HepG2 (cell line): Measurements from ENCODE around the gene TSEN34. TPM values are rescaled to one million over a fixed set of nuclear protein-coding genes. Genes with fewer than 3 reads are reported as not detected.

Source experiments
- ATAC-seq: fragments of 200-7000 bp; cut with Tn5 transposase; 3 replicates; pipeline ENCODE4 v1.9.1; 2020; ENCODE audit warnings: mild to moderate bottlenecking, moderate library complexity
- BruUV-seq: library from RNA; stranded (reverse); fragments of 400-500 nt; replicated peaks from 2 replicates; lab custom pipeline; 2021; lab: Mats Ljungman, UMichigan
- CTCF ChIA-PET: fragments of 300-600 bp; formaldehyde crosslinking; extraction: SDS; loops from one replicate; lab custom pipeline; 2021; ENCODE audit warnings: low total read pairs, inconsistent platforms, low intra/inter-chr PET ratio; lab: Yijun Ruan, JAX
- POLR2A ChIA-PET: fragments of 350-600 bp; sonication (Branson Sonifier 250); formaldehyde crosslinking; loops from one replicate; lab custom pipeline; 2020; ENCODE audit warnings: antibody characterized with exemption, inconsistent platforms; lab: Yijun Ruan, JAX
- DNase-seq: peaks from one replicate; pipeline ENCODE4 v3.0.0-alpha.2; 2015; ENCODE audit warnings: low spot score
- FAIRE-seq: peaks from 3 replicates; lab custom pipeline; 2011; peaks lifted over from hg19 to GRCh38; lab: Jason Lieb, UNC
- H2AFZ ChIP-seq: one replicate; pipeline ENCODE4 v1.6.1; 2011; ENCODE audit warnings: low read length, inconsistent platforms
- H3K27ac ChIP-seq: fragments of 300-600 bp; 3 replicates; pipeline ENCODE4 v1.8.0; 2011; ENCODE audit warnings: mixed run types, mild to moderate bottlenecking, mixed read lengths, low read length, inconsistent platforms; ENCODE audit not compliant: insufficient read depth; ENCODE audit errors: extremely low read length
- H3K27me3 ChIP-seq, 2 experiments: fragments of 200-600 bp in 1 of 2; 2 replicates in 1 of 2; 3 replicates in 1 of 2; pipeline versions ENCODE4 v1.6.0 to v1.8.0; 2011; ENCODE audit warnings: low read length in 2 of 2, mild to moderate bottlenecking in 2 of 2, moderate library complexity in 2 of 2, inconsistent platforms in 1 of 2; ENCODE audit not compliant: insufficient read depth in 2 of 2, control insufficient read depth in 1 of 2
- H3K36me3 ChIP-seq, 2 experiments: fragments of 200-600 bp in 1 of 2; replicated peaks in 1 of 2; 2 replicates in 1 of 2; 3 replicates in 1 of 2; pipeline versions ENCODE4 v1.5.1 to v1.8.0; 2011; ENCODE audit warnings: low read length in 2 of 2, inconsistent platforms in 1 of 2; ENCODE audit not compliant: insufficient read depth in 2 of 2, control insufficient read depth in 1 of 2
- H3K4me1 ChIP-seq: 2 replicates; pipeline ENCODE4 v1.5.1; 2012; ENCODE audit warnings: low read length, inconsistent platforms; ENCODE audit not compliant: insufficient read depth
- H3K4me2 ChIP-seq: 2 replicates; pipeline ENCODE4 v1.6.0; 2011; ENCODE audit warnings: low read depth, low read length, inconsistent platforms
- H3K4me3 ChIP-seq, 3 experiments: fragments of 200-600 bp in 1 of 3; sonication (generic), shearing (Covaris generic) in 1 of 3; replicated peaks in 1 of 3; 2 replicates each; pipeline ENCODE4 v1.5.1; 2011 to 2016; ENCODE audit warnings: low read length in 3 of 3, inconsistent platforms in 2 of 3, low read depth in 2 of 3, mild to moderate bottlenecking in 2 of 3, control low read depth in 1 of 3, mixed read lengths in 1 of 3; ENCODE audit not compliant: insufficient read depth in 1 of 3
- H3K79me2 ChIP-seq: one replicate; pipeline ENCODE4 v1.6.1; 2011; ENCODE audit warnings: low read length, inconsistent platforms; ENCODE audit not compliant: insufficient read depth
- H3K9ac ChIP-seq: 2 replicates; pipeline ENCODE4 v1.6.0; 2011; ENCODE audit warnings: mild to moderate bottlenecking, low read depth, low read length, inconsistent platforms; ENCODE audit not compliant: insufficient read depth
- H3K9me3 ChIP-seq: 2 replicates; pipeline ENCODE4 v1.5.1; 2012; ENCODE audit warnings: mild to moderate bottlenecking, low read length
- H4K20me1 ChIP-seq: 2 replicates; pipeline ENCODE4 v1.6.0; 2011; ENCODE audit warnings: inconsistent platforms, mild to moderate bottlenecking, low read length, moderate library complexity; ENCODE audit not compliant: insufficient read depth
- AGO1 ChIP-seq: fragments of 200-400 bp; formaldehyde crosslinking; IDR thresholded peaks from 2 replicates; pipeline ENCODE4 v1.6.1; 2017; ENCODE audit warnings: mild to moderate bottlenecking, low read depth, low read length, moderate library complexity; ENCODE audit not compliant: poor library complexity, severe bottlenecking
- AGO2 ChIP-seq: fragments of 200-400 bp; formaldehyde crosslinking; optimal IDR thresholded peaks from 2 replicates; pipeline ENCODE3; 2017; ENCODE audit warnings: mild to moderate bottlenecking, low read depth, low read length, moderate library complexity
- MNT ChIP-seq: fragments of 450-650 bp; IDR thresholded peaks from 2 replicates; pipeline ENCODE4 v1.6.1; 2016
- RBFOX2 ChIP-seq: fragments of 200-400 bp; formaldehyde crosslinking; IDR thresholded peaks from 2 replicates; pipeline ENCODE4 v1.6.1; 2017; ENCODE audit warnings: low read depth, mild to moderate bottlenecking, low read length
- TP53 ChIP-seq: sonication (generic); formaldehyde crosslinking; conservative IDR thresholded peaks from 2 replicates; pipeline ENCODE4 v1.4.0; 2020; ENCODE audit warnings: missing genetic modification reagents
- ZBTB38 ChIP-seq: sonication (generic); formaldehyde crosslinking; IDR thresholded peaks from 2 replicates; pipeline ENCODE4 v1.5.1; 2020; ENCODE audit warnings: mild to moderate bottlenecking, missing genetic modification reagents
- ZNF382 ChIP-seq: sonication (generic); formaldehyde crosslinking; IDR thresholded peaks from 2 replicates; pipeline ENCODE4 v1.5.0; 2020; ENCODE audit warnings: missing genetic modification reagents, mild to moderate bottlenecking, borderline replicate concordance
- WGBS: methylation state at CpG from one replicate; pipeline ENCODE4 v1.1.6; 2017; ENCODE audit warnings: low lambda C conversion rate; 5-methylcytosine and 5-hydroxymethylcytosine counted together
- in situ Hi-C: cut with HindIII; loops from 2 replicates; pipeline ENCODE4 v1.10.0; 2017; ENCODE audit warnings: low pct_unique_long_range_greater_than_20kb; ENCODE audit not compliant: extremely low pct_ligation_motif_present
- intact Hi-C: fragments of 100-400 bp; cut with micrococcal nuclease; formaldehyde crosslinking; loops from one replicate; pipeline ENCODE4 v1.10.0; 2022; ENCODE audit not compliant: unreplicated experiment
- polyA plus RNA-seq, 8 experiments: library from polyadenylated mRNA; depleted of rRNA in 3 of 8; stranded (reverse) in 7 of 8; unstranded in 1 of 8; fragments of >200 nt; fragmentation: Illumina TruSeq in 4 of 8; extraction: Trizol in 4 of 8; gene quantifications; 2 replicates each; pipeline versions ENCODE4 v1.2.1 to v1.2.3, GENCODE V29; 2011 to 2016; ENCODE audit warnings: low read depth in 4 of 8, missing spikeins in 1 of 8, mixed read lengths in 1 of 8; ENCODE audit not compliant: insufficient read depth in 1 of 8
- total RNA-seq, 5 experiments: library from RNA; depleted of rRNA; stranded (reverse); fragments of >200 nt; fragmentation: Illumina TruSeq; extraction: Trizol; gene quantifications; 2 replicates each; pipeline ENCODE4 v1.2.3, GENCODE V29; 2016; ENCODE audit warnings: low read depth in 1 of 5

Gene TSEN34
- total and polyA plus RNA-seq, 2 of the 13 experiments (the other 11 are each of a cell fraction or from before 2014, with no cell fraction given) = 55.1 to 65.4 TPM

GRCh38 chr19:54152267-54152666 lies 38.8 kb upstream of the TSEN34 start:
- Histone ChIP-seq H3K27me3 (no peaks in the 10 kb centered on the region), H3K79me2 (no peaks in the 10 kb centered on the region), H3K36me3 (peaks cover 39 to 92% of the 10 kb centered on the region in 2 experiments), H3K9me3 (no peaks in the 10 kb centered on the region), H3K4me1 (no peaks in the 10 kb centered on the region), H3K27ac (no peak overlapping the region), H4K20me1 (0 out of 2 replicates have a peak, but pooled peaks cover 3% of the 10 kb centered on the region)
- in situ Hi-C loops = no loop called here
- CTCF ChIA-PET = no interaction called here
- no TSS peak for BruUV-seq
- 100% methylated on average over 4 of the region's 12 CpGs for WGBS
- TF ChIP-seq AGO1 = peak; percentile 42
- TF ChIP-seq MNT = no peak
- no peak for TF ChIP-seq TP53
- TF ChIP-seq AGO2 = peak; percentile 57
- no peak for TF ChIP-seq ZBTB38 (CRISPR knock-in tag)
- TF ChIP-seq RBFOX2 = 0 out of 2 replicates have a peak, but pooled peaks have one; percentile 10
- TF ChIP-seq ZNF382 (CRISPR knock-in tag) = no peak
- TF ChIP-seq, all 625 proteins: peak for 3
- Histone ChIP-seq H3K9ac (no peak overlapping the region), H2AFZ (no peak overlapping the region), H3K4me3 (no peak overlapping the region), H3K4me2 (no peak overlapping the region)
- POLR2A ChIA-PET = interaction anchor here (0.5 to 3.7 kb wide), 2 partner anchors 13 to 15 kb away, joined by 3 to 19 read pairs; partner anchors contain the start of gene CNOT3
- FAIRE-seq (no peak), DNase-seq (no peak), ATAC-seq (0 out of 3 replicates have a peak, but pooled peaks have one; percentile 3)
- intact Hi-C loops = no loop called here
